H1 (cell line): ENCODE measurements around the gene FAM241B. TPM values are rescaled to one million over a fixed set of nuclear protein-coding genes. Genes with fewer than 3 reads are reported as not detected.

ENCODE experiments used
- CBX5 ChIP-seq: fragments of 300-800, 300-1000 bp; sonication (generic); IDR thresholded peaks from 2 replicates; pipeline ENCODE4 v1.7.1; 2016; ENCODE audit warnings: antibody characterized with exemption, low read length, low read depth
- EZH2 ChIP-seq: fragments of 200-600 bp; sonication (generic); IDR thresholded peaks from 2 replicates; pipeline ENCODE4 v1.7.1; 2012; ENCODE audit warnings: low read depth, mild to moderate bottlenecking, moderate library complexity, low read length, inconsistent platforms; ENCODE audit not compliant: severe bottlenecking
- GABPA ChIP-seq: IDR thresholded peaks from 2 replicates; pipeline ENCODE4 v1.6.1; 2011; ENCODE audit warnings: mild to moderate bottlenecking, low read length, moderate library complexity, borderline replicate concordance; ENCODE audit not compliant: insufficient read depth
- SP2 ChIP-seq: IDR thresholded peaks from 2 replicates; pipeline ENCODE4 v1.6.1; 2012; ENCODE audit warnings: mild to moderate bottlenecking, low read length, inconsistent platforms
- SP4 ChIP-seq: IDR thresholded peaks from 2 replicates; pipeline ENCODE4 v1.6.1; 2012; ENCODE audit warnings: low read length, inconsistent platforms
- TAF1 ChIP-seq: IDR thresholded peaks from 2 replicates; pipeline ENCODE4 v1.6.1; 2011; ENCODE audit warnings: mild to moderate bottlenecking, low read depth, low read length
- ZNF274 ChIP-seq: IDR thresholded peaks from 2 replicates; pipeline ENCODE4 v1.7.0; 2012; ENCODE audit warnings: low read length, borderline replicate concordance; ENCODE audit errors: extremely low read depth
- polyA plus RNA-seq, 7 experiments: library from polyadenylated mRNA; depleted of rRNA in 3 of 7; stranded (reverse) in 5 of 7; unstranded in 2 of 7; fragments of >200 nt in 5 of 7; fragments of 200-250 nt in 2 of 7; gene quantifications; 1 replicate in 5 of 7; 2 replicates in 1 of 7; 4 replicates in 1 of 7; pipeline versions ENCODE4 v1.2.1 to v1.2.3, GENCODE V29; 2011 to 2013; ENCODE audit warnings: missing spikeins in 2 of 7, mixed read lengths in 2 of 7
- total RNA-seq: library from RNA; stranded (reverse); fragmentation: NEBNext Ultra II Directional; extraction: Animal tissue kit (Norgen Biotek cat#: 25700); gene quantifications from 2 replicates; pipeline ENCODE4 v1.2.1, GENCODE V29; 2021
- TF ChIP-seq, protein P1 (sequence below): fragments of 300-600 bp; sonication (generic); IDR thresholded peaks from 2 replicates; pipeline ENCODE4 v1.7.1; 2012; ENCODE audit warnings: low read length, moderate library complexity, mild to moderate bottlenecking, inconsistent platforms; ENCODE audit not compliant: insufficient replicate concordance

Gene FAM241B
- total and polyA plus RNA-seq, 2 of the 8 experiments (the other 6 are each of a cell fraction or from before 2014, with no cell fraction given), result 19.3 to 30.1 TPM

DNA sequence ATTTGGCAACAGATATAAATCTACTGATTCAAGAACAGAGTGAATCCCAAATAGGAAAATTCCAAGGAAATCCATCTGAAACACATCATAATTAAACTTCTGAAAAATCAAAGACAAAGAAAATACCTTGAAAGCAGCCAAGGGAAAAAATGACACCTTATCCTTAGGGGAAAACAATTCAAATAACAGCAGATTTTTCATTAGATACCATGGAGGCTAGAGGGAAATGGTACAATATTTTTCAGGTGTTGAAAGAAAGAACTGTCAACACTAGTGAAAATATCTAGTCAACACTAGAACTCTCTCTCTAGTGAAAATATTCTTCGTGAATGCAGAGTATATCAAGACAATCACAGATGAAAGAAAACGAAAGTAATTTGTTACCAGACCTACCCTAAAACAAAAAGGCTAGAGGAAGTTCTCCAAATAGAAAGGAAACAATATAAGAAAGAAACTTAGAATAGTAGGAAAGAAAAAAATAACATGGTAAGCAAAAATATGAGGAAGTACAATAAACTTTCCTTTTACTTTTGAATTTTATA is 5.7 kb upstream of the FAM241B start (continued):
- TF ChIP-seq, protein P1, sequence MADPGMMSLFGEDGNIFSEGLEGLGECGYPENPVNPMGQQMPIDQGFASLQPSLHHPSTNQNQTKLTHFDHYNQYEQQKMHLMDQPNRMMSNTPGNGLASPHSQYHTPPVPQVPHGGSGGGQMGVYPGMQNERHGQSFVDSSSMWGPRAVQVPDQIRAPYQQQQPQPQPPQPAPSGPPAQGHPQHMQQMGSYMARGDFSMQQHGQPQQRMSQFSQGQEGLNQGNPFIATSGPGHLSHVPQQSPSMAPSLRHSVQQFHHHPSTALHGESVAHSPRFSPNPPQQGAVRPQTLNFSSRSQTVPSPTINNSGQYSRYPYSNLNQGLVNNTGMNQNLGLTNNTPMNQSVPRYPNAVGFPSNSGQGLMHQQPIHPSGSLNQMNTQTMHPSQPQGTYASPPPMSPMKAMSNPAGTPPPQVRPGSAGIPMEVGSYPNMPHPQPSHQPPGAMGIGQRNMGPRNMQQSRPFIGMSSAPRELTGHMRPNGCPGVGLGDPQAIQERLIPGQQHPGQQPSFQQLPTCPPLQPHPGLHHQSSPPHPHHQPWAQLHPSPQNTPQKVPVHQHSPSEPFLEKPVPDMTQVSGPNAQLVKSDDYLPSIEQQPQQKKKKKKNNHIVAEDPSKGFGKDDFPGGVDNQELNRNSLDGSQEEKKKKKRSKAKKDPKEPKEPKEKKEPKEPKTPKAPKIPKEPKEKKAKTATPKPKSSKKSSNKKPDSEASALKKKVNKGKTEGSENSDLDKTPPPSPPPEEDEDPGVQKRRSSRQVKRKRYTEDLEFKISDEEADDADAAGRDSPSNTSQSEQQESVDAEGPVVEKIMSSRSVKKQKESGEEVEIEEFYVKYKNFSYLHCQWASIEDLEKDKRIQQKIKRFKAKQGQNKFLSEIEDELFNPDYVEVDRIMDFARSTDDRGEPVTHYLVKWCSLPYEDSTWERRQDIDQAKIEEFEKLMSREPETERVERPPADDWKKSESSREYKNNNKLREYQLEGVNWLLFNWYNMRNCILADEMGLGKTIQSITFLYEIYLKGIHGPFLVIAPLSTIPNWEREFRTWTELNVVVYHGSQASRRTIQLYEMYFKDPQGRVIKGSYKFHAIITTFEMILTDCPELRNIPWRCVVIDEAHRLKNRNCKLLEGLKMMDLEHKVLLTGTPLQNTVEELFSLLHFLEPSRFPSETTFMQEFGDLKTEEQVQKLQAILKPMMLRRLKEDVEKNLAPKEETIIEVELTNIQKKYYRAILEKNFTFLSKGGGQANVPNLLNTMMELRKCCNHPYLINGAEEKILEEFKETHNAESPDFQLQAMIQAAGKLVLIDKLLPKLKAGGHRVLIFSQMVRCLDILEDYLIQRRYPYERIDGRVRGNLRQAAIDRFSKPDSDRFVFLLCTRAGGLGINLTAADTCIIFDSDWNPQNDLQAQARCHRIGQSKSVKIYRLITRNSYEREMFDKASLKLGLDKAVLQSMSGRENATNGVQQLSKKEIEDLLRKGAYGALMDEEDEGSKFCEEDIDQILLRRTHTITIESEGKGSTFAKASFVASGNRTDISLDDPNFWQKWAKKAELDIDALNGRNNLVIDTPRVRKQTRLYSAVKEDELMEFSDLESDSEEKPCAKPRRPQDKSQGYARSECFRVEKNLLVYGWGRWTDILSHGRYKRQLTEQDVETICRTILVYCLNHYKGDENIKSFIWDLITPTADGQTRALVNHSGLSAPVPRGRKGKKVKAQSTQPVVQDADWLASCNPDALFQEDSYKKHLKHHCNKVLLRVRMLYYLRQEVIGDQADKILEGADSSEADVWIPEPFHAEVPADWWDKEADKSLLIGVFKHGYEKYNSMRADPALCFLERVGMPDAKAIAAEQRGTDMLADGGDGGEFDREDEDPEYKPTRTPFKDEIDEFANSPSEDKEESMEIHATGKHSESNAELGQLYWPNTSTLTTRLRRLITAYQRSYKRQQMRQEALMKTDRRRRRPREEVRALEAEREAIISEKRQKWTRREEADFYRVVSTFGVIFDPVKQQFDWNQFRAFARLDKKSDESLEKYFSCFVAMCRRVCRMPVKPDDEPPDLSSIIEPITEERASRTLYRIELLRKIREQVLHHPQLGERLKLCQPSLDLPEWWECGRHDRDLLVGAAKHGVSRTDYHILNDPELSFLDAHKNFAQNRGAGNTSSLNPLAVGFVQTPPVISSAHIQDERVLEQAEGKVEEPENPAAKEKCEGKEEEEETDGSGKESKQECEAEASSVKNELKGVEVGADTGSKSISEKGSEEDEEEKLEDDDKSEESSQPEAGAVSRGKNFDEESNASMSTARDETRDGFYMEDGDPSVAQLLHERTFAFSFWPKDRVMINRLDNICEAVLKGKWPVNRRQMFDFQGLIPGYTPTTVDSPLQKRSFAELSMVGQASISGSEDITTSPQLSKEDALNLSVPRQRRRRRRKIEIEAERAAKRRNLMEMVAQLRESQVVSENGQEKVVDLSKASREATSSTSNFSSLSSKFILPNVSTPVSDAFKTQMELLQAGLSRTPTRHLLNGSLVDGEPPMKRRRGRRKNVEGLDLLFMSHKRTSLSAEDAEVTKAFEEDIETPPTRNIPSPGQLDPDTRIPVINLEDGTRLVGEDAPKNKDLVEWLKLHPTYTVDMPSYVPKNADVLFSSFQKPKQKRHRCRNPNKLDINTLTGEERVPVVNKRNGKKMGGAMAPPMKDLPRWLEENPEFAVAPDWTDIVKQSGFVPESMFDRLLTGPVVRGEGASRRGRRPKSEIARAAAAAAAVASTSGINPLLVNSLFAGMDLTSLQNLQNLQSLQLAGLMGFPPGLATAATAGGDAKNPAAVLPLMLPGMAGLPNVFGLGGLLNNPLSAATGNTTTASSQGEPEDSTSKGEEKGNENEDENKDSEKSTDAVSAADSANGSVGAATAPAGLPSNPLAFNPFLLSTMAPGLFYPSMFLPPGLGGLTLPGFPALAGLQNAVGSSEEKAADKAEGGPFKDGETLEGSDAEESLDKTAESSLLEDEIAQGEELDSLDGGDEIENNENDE, result no peak
- TF ChIP-seq TAF1 (no peak), CBX5 (no peak), SP4 (no peak), ZNF274 (no peak), GABPA (no peak), SP2 (no peak), EZH2 (no peak)
